BE2C (cell line): ENCODE measurements around the gene OPCML.

Experiments used
- DNase-seq: peaks from one replicate; pipeline ENCODE4 v3.0.0-alpha.2; 2020
- H3K27me3 ChIP-seq: fragments of 250-450 bp; sonication (Bioruptor Pico); 2 replicates; pipeline ENCODE4 v1.5.1; 2020; ENCODE audit warnings: mild to moderate bottlenecking
- H3K36me3 ChIP-seq: fragments of 250-450 bp; sonication (Bioruptor Pico); 2 replicates; pipeline ENCODE4 v1.5.1; 2020; ENCODE audit warnings: mild to moderate bottlenecking
- H3K4me1 ChIP-seq: fragments of 250-450 bp; sonication (Bioruptor Pico); 2 replicates; pipeline ENCODE4 v1.5.1; 2020
- H3K4me3 ChIP-seq: 2 replicates; pipeline ENCODE4 v1.5.1; 2011; ENCODE audit warnings: low read depth, low read length
- H3K9me3 ChIP-seq: fragments of 250-450 bp; sonication (Bioruptor Pico); 2 replicates; pipeline ENCODE4 v1.5.1; 2020
- TF ChIP-seq, protein P1 (sequence below): IDR thresholded peaks from 2 replicates; pipeline ENCODE4 v1.5.1; 2012; ENCODE audit warnings: mild to moderate bottlenecking, low read depth, low read length

OPCML gene

DNA sequence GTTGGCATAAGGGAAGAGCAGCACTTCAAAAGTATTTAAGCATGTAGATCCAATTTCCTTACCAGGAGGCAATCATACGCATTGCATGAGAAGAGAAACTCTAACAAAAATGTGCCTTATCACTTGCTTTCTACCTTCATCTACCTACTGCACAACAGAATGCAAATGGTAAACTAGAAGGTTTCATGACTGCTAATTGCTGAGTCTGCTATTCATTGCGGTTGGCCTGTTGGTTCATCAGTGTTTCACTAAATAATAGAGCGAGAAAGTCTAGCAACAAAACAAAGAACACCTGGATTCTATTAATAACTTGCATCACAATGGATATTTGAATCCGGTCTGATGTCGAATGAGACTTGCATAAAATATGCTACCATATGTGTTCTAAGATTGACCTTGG, 229.0 kb downstream of the OPCML start:
- TF ChIP-seq, protein P1, sequence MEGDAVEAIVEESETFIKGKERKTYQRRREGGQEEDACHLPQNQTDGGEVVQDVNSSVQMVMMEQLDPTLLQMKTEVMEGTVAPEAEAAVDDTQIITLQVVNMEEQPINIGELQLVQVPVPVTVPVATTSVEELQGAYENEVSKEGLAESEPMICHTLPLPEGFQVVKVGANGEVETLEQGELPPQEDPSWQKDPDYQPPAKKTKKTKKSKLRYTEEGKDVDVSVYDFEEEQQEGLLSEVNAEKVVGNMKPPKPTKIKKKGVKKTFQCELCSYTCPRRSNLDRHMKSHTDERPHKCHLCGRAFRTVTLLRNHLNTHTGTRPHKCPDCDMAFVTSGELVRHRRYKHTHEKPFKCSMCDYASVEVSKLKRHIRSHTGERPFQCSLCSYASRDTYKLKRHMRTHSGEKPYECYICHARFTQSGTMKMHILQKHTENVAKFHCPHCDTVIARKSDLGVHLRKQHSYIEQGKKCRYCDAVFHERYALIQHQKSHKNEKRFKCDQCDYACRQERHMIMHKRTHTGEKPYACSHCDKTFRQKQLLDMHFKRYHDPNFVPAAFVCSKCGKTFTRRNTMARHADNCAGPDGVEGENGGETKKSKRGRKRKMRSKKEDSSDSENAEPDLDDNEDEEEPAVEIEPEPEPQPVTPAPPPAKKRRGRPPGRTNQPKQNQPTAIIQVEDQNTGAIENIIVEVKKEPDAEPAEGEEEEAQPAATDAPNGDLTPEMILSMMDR, result no peak
- DNase-seq, result no peak
- H3K4me3 ChIP-seq, result no peak overlapping the region
- H3K27me3 ChIP-seq, result no peaks in the 10 kb centered on the region
- H3K36me3 ChIP-seq, result no peaks in the 10 kb centered on the region
- no peaks in the 10 kb centered on the region for H3K9me3 ChIP-seq
- H3K4me1 ChIP-seq, result no peaks in the 10 kb centered on the region

DNA sequence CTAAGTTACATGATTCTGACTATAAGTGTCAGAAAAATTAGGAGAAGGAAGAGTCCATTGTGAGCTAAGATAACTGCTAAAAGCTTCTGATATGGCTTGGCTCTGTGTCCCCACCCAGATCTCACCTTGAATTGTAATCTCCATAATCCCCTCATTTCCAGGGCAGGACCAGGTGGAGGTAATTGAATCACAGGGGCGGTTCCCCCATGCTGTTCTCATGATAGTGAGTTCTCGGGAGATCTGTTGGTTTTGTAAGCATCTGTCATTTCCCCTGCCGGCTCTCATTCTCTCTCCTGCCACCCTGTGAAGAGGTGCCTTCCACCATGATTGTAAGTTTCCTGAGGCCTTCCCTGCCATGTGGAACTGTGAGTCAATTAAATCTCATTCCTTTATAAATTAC, 230.2 kb downstream of the OPCML start:
- Histone ChIP-seq H3K4me1 (no peaks in the 10 kb centered on the region), H3K9me3 (no peaks in the 10 kb centered on the region), H3K36me3 (no peaks in the 10 kb centered on the region), H3K4me3 (no peak overlapping the region), H3K27me3 (no peaks in the 10 kb centered on the region)
- DNase-seq, result no peak
- TF ChIP-seq, protein P1, result no peak

DNA sequence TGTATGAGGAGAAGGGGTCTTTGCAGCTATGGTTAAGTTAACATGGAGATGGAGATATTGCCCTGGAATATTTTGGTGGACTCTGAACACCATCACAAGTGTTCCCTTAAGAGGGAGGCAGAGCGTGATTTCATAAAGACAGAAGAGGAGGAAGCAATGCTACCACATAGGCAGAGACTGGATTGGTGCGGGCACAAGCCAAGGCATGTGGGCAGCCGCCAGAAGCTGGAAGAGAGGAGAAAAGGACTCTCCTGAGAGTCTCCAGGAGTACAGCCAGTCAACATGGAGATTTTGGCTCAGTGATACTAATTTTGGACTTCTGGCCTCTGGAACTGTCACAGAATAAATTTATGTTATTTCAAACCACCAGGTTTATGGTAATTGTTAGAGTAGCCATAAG, 231.6 kb downstream of the OPCML start:
- no peaks in the 10 kb centered on the region for H3K27me3 ChIP-seq
- no peak for DNase-seq
- H3K36me3 ChIP-seq, result no peaks in the 10 kb centered on the region
- H3K9me3 ChIP-seq, result no peaks in the 10 kb centered on the region
- no peak overlapping the region for H3K4me3 ChIP-seq
- no peaks in the 10 kb centered on the region for H3K4me1 ChIP-seq
- TF ChIP-seq, protein P1, result no peak

DNA sequence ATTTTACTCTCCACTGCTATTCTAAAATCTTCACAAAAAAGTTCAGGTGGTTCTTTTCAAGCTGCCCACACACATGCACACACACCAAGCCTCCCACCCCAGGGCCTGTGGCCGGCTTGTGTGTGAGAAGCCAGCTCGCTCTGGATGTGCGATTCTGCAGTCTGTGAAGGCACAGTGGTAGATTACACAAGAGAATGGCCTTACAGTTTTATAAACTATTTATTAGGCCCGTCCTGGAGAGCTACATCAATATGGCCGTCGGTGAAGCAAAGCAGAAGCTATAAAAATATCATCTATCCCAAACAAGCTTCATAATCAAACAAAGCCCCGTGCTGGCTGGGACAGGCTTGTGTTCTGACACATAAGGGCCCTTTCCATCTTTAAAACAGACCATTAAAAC, 240.5 kb downstream of the OPCML start:
- H3K36me3 ChIP-seq, result no peaks in the 10 kb centered on the region
- TF ChIP-seq, protein P1, result no peak
- H3K9me3 ChIP-seq, result no peaks in the 10 kb centered on the region
- no peak for DNase-seq
- no peaks in the 10 kb centered on the region for H3K27me3 ChIP-seq
- no peaks in the 10 kb centered on the region for H3K4me1 ChIP-seq
- no peak overlapping the region for H3K4me3 ChIP-seq

DNA sequence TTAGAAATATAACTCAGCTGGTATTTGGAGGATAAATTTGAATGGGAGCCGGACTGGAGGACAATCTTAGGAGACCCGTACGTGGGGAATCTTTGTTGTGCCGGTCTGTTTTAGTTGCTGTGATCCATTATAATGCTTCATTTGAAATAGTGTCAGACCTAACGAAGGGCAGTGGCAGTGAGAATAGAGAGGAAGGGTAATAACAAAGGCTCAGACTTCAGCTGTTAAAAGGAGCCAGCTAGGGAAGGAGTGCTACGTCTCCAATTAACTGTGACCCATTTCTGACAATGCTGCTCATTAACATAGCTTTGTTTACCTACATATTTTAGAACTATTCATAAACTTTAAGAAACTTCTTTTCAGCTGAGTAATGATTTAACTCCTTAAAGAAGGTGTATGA, 246.9 kb downstream of the OPCML start:
- Histone ChIP-seq H3K4me3 (no peak overlapping the region), H3K4me1 (no peaks in the 10 kb centered on the region), H3K36me3 (no peaks in the 10 kb centered on the region), H3K27me3 (no peaks in the 10 kb centered on the region), H3K9me3 (no peaks in the 10 kb centered on the region)
- TF ChIP-seq, protein P1, result no peak
- DNase-seq, result no peak

DNA sequence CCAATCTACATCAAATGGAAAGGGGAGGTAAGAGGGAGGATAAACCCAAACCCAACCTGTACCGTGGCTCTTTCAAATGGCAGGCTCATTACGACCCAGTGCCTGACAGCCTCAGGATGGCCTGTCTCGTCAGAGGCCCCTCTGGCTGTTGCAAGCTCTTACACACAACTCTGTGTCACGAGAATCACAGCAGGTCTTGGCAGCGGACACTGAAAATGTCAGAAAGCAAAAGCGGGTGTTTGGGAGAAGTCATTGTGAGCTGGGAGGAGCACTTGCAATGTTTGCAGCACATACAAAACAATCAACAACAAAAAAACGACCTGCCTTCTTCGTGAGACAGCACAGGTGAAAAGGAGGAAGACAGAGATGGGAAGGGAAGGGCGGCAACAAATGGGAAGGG, 248.1 kb downstream of the OPCML start:
- no peak overlapping the region for H3K4me3 ChIP-seq
- TF ChIP-seq, protein P1, result no peak
- no peak for DNase-seq
- no peaks in the 10 kb centered on the region for H3K4me1 ChIP-seq
- no peaks in the 10 kb centered on the region for H3K27me3 ChIP-seq
- no peaks in the 10 kb centered on the region for H3K9me3 ChIP-seq
- H3K36me3 ChIP-seq, result no peaks in the 10 kb centered on the region
